GM12872 (cell line): Measurements from ENCODE around the gene COG5.

Experiments used
- CTCF ChIP-seq: IDR thresholded peaks from 3 replicates; pipeline ENCODE4 v1.5.1; 2011; ENCODE audit warnings: low read depth, mild to moderate bottlenecking, low read length, moderate library complexity; ENCODE audit not compliant: insufficient read depth

The COG5 gene

GRCh38 chr7:107430057-107430456 lies 133.7 kb downstream of the COG5 start:
- TF ChIP-seq CTCF, result no peak

GRCh38 chr7:107428642-107429041 lies 135.1 kb downstream of the COG5 start:
- TF ChIP-seq CTCF, result no peak

- TF ChIP-seq CTCF, result no peak
These were observed 136.3 kb downstream of the COG5 start for GRCh38 chr7:107427462-107427861.

GRCh38 chr7:107414198-107414597 lies 149.5 kb downstream of the COG5 start:
- no peak for TF ChIP-seq CTCF

- TF ChIP-seq CTCF, result no peak
These were observed 155.4 kb downstream of the COG5 start for GRCh38 chr7:107408349-107408748.

- TF ChIP-seq CTCF, result no peak
These were observed 158.2 kb downstream of the COG5 start for GRCh38 chr7:107405559-107405958.

- TF ChIP-seq CTCF, result no peak
These were observed 158.8 kb downstream of the COG5 start for GRCh38 chr7:107404740-107405537.
